Measurements from ENCODE around the gene C1orf159. TPM values are rescaled to one million over a fixed set of nuclear protein-coding genes. Genes with fewer than 3 reads are reported as not detected.
"Not testable (repeated sequence)": the region's sequence is repeated elsewhere in the genome, so short reads cannot be mapped to it uniquely, and the experiment has no call there.

The C1orf159 gene
- total and polyA plus RNA-seq, 2 experiments from 2014 or later = 11.4 to 13.1 TPM

GRCh38 chr1:1067860-1068516 lies 47.9 kb downstream of the C1orf159 start:
- 48 to 51% methylated on average over 25 to 28 of the region's 32 CpGs for whole genome bisulfite sequencing, 2 experiments (ENCODE audit: low coverage in 1 of 2, low lambda C conversion rate in 2 of 2, missing lambda C conversion rate in 2 of 2)
- no peaks in the 10 kb centered on the region for H3K27me3 ChIP-seq (replicated peaks; ENCODE audit: insufficient read depth)
- H2AFZ ChIP-seq = no peak overlapping the region
- H3K9me3 ChIP-seq (ENCODE audit: low read depth) = no peaks in the 10 kb centered on the region
- H3K9ac ChIP-seq = no peak overlapping the region
- no peak for DNase-seq
- no peaks in the 10 kb centered on the region for H3K4me1 ChIP-seq (ENCODE audit: insufficient read depth)
- H3K9me2 ChIP-seq (ENCODE audit: insufficient read depth) = no peaks in the 10 kb centered on the region
- H4K20me1 ChIP-seq (ENCODE audit: insufficient read depth) = no peaks in the 10 kb centered on the region
- no peaks in the 10 kb centered on the region for H3K79me2 ChIP-seq (ENCODE audit: insufficient read depth)
- in situ Hi-C loops (cut with MboI) = no loop called here
- no peaks in the 10 kb centered on the region for H3K36me3 ChIP-seq (ENCODE audit: low read depth)
- no peak overlapping the region for H3K27ac ChIP-seq
- H3F3A ChIP-seq (ENCODE audit: insufficient read depth) = no peaks in the 10 kb centered on the region
- no peak overlapping the region for H3K4me3 ChIP-seq
- H3K4me2 ChIP-seq (ENCODE audit: unreplicated experiment) = no peak overlapping the region
- TF ChIP-seq EZH2phosphoT487 (IDR thresholded peaks at IDR 0.05; ENCODE audit: insufficient read depth, low read depth) (no peak), EZH2 (IDR thresholded peaks at IDR 0.05; ENCODE audit: insufficient read depth, poor library complexity, severe bottlenecking) (no peak)

GRCh38 chr1:1067284-1067859 lies 48.5 kb downstream of the C1orf159 start:
- no peak for TF ChIP-seq EZH2phosphoT487 (IDR thresholded peaks at IDR 0.05; ENCODE audit: insufficient read depth, low read depth)
- no peak for TF ChIP-seq EZH2 (IDR thresholded peaks at IDR 0.05; ENCODE audit: insufficient read depth, poor library complexity, severe bottlenecking)
- Histone ChIP-seq H3K27ac (no peak overlapping the region), H3K4me3 (no peak overlapping the region), H3K9me3 (ENCODE audit: low read depth) (no peaks in the 10 kb centered on the region), H3K9me2 (ENCODE audit: insufficient read depth) (no peaks in the 10 kb centered on the region), H3K4me2 (ENCODE audit: unreplicated experiment) (no peak overlapping the region), H4K20me1 (ENCODE audit: insufficient read depth) (no peaks in the 10 kb centered on the region), H3K4me1 (ENCODE audit: insufficient read depth) (no peaks in the 10 kb centered on the region), H3F3A (ENCODE audit: insufficient read depth) (no peaks in the 10 kb centered on the region), H3K27me3 (replicated peaks; ENCODE audit: insufficient read depth) (no peaks in the 10 kb centered on the region), H3K79me2 (ENCODE audit: insufficient read depth) (no peaks in the 10 kb centered on the region), H3K9ac (no peak overlapping the region), H3K36me3 (ENCODE audit: low read depth) (no peaks in the 10 kb centered on the region), H2AFZ (no peak overlapping the region)
- in situ Hi-C loops (cut with MboI) = no loop called here
- WGBS, 2 experiments (ENCODE audit: low coverage in 1 of 2, low lambda C conversion rate in 2 of 2, missing lambda C conversion rate in 2 of 2) = 83 to 87% methylated on average over 28 to 54 of the region's 54 CpGs
- DNase-seq = no peak

- Histone ChIP-seq H3F3A (ENCODE audit: insufficient read depth) (no peaks in the 10 kb centered on the region), H3K27me3 (replicated peaks; ENCODE audit: insufficient read depth) (peaks cover under 1% of the 10 kb centered on the region; the same call in 1 of the 2 replicates), H3K27ac (no peak overlapping the region), H3K4me3 (no peak overlapping the region), H3K9me2 (ENCODE audit: insufficient read depth) (no peaks in the 10 kb centered on the region), H3K9me3 (ENCODE audit: low read depth) (no peaks in the 10 kb centered on the region), H3K79me2 (ENCODE audit: insufficient read depth) (no peaks in the 10 kb centered on the region), H3K36me3 (ENCODE audit: low read depth) (no peaks in the 10 kb centered on the region), H3K4me2 (ENCODE audit: unreplicated experiment) (no peak overlapping the region), H3K4me1 (ENCODE audit: insufficient read depth) (no peaks in the 10 kb centered on the region), H3K9ac (no peak overlapping the region), H4K20me1 (ENCODE audit: insufficient read depth) (no peaks in the 10 kb centered on the region), H2AFZ (no peak overlapping the region)
- TF ChIP-seq EZH2phosphoT487 (IDR thresholded peaks at IDR 0.05; ENCODE audit: insufficient read depth, low read depth) (no peak), EZH2 (IDR thresholded peaks at IDR 0.05; ENCODE audit: insufficient read depth, poor library complexity, severe bottlenecking) (no peak)
- DNase-seq = peak; percentile 50
- 46 to 49% methylated on average over 26 to 27 of the region's 27 CpGs for WGBS, 2 experiments (ENCODE audit: low coverage in 1 of 2, low lambda C conversion rate in 2 of 2, missing lambda C conversion rate in 2 of 2)
- in situ Hi-C loops (cut with MboI) = no loop called here
Measured at GRCh38 chr1:1066403-1067283, 49.2 kb downstream of the C1orf159 start.

GRCh38 chr1:1065940-1066304 lies 50.0 kb downstream of the C1orf159 start:
- H3K27me3 ChIP-seq (replicated peaks; ENCODE audit: insufficient read depth); H3K4me2 ChIP-seq (ENCODE audit: unreplicated experiment); H3K4me1 ChIP-seq (ENCODE audit: insufficient read depth); H3K36me3 ChIP-seq (ENCODE audit: low read depth); H2AFZ ChIP-seq; H3K27ac ChIP-seq; H3K9me2 ChIP-seq (ENCODE audit: insufficient read depth); DNase-seq; H3F3A ChIP-seq (ENCODE audit: insufficient read depth); H3K9me3 ChIP-seq (ENCODE audit: low read depth); H3K4me3 ChIP-seq; in situ Hi-C loops (cut with MboI); H3K79me2 ChIP-seq (ENCODE audit: insufficient read depth); H4K20me1 ChIP-seq (ENCODE audit: insufficient read depth); H3K9ac ChIP-seq: not testable (repeated sequence)
- WGBS, 2 experiments (ENCODE audit: low coverage in 1 of 2, low lambda C conversion rate in 2 of 2, missing lambda C conversion rate in 2 of 2) = 66 to 67% methylated on average over 11 of the region's 11 CpGs
